ENCODE data around the gene TAX1BP3. TPM values are rescaled to one million over a fixed set of nuclear protein-coding genes. Genes with fewer than 3 reads are reported as not detected.

Gene TAX1BP3
- total RNA-seq, 2 experiments from 2014 or later: 23.7 to 24.5 TPM

- Mint-ChIP-seq H3K4me1 (ENCODE audit: low read depth) (no peaks in the 10 kb centered on the region), H3K27ac (no peak overlapping the region), H3K9me3 (no peaks in the 10 kb centered on the region), H3K4me3 (no peak overlapping the region), H3K36me3 (no peaks in the 10 kb centered on the region), H3K27me3 (no peaks in the 10 kb centered on the region)
- intact Hi-C loops (cut with micrococcal nuclease): no loop called here
- ChIA-PET CTCF (no interaction called here), POLR2A (no interaction called here)
- DNase-seq: no peak
Measured at GRCh38 chr17:3656353-3656752, 12.0 kb downstream of the TAX1BP3 start.

GRCh38 chr17:3655766-3656165 lies 12.6 kb downstream of the TAX1BP3 start:
- Mint-ChIP-seq H3K4me3 (no peak overlapping the region), H3K27me3 (no peaks in the 10 kb centered on the region), H3K4me1 (ENCODE audit: low read depth) (no peaks in the 10 kb centered on the region), H3K27ac (no peak overlapping the region), H3K36me3 (no peaks in the 10 kb centered on the region), H3K9me3 (no peaks in the 10 kb centered on the region)
- ChIA-PET POLR2A (no interaction called here), CTCF (no interaction called here)
- intact Hi-C loops (cut with micrococcal nuclease): no loop called here
- DNase-seq: no peak

DNA sequence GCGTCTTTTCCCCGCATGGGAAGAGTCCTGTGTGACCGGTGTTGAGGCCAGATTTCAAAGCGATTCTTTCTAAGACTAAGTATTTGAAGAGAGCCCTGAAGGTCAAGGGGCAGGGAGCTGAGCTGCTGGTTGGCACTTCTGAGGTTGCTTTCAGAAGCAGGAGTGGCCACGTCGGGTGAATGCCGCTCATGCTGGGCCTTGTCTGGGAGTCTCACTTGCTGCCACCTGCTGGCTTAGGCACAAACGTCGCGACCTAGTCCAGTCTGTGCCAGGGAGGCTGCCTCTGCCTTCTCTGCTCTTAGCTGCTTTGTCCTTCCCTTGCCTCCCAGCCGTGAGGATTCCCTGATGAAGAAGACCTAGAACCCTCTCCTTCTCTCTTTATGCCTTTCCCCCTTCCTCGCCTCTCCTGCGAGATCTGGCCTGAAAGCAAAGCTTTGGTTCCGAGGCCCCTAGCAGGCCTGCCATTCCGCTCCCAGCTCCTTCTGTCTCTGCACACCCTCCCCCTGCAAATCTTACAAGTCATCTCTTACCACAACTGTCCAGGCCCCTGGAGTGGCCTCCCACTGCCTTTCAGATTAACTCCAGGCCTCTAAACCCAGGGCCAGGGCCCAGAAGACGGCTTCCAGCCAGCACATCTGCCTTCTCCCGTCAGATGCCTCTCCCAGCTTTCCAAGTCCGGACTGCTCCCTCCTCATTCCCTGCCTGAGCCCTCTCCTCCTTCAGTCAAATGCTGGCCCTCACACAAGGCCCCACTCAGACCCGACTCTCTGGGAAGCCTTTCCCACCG lies 20.4 kb downstream of the TAX1BP3 start:
- Mint-ChIP-seq H3K36me3 (peaks cover 23% of the 10 kb centered on the region), H3K27ac (no peak overlapping the region)
- POLR2A ChIA-PET: interaction anchor here (1.9 kb wide), 1 partner anchor 12 kb away, joined by 6 read pairs; the partner anchor contains the start of genes CTNS and SHPK

GRCh38 chr17:3647251-3647650 lies 21.1 kb downstream of the TAX1BP3 start:
- Mint-ChIP-seq H3K36me3 (peaks cover 27% of the 10 kb centered on the region), H3K27me3 (no peaks in the 10 kb centered on the region), H3K4me1 (ENCODE audit: low read depth) (peaks cover 12% of the 10 kb centered on the region), H3K4me3 (no peak overlapping the region), H3K9me3 (no peaks in the 10 kb centered on the region), H3K27ac (no peak overlapping the region)
- CTCF ChIA-PET: interaction anchor here (1.0 to 3.3 kb wide), 4 partner anchors 10 to 599 kb away, joined by 3 to 25 read pairs (median 20); partner anchors contain the start of genes CTNS and SHPK
- intact Hi-C loops (cut with micrococcal nuclease): no loop called here
- POLR2A ChIA-PET: interaction anchor here (1.9 kb wide), 1 partner anchor 11 kb away, joined by 6 read pairs; the partner anchor contains the start of genes CTNS and SHPK
- DNase-seq: no peak

More for the DNA sequence above, 20.4 kb downstream of the TAX1BP3 start:
- no peak overlapping the region for H3K4me3 Mint-ChIP-seq
- DNase-seq: peak; percentile 71
- no peaks in the 10 kb centered on the region for H3K9me3 Mint-ChIP-seq
- peaks cover 8% of the 10 kb centered on the region for H3K4me1 Mint-ChIP-seq (ENCODE audit: low read depth)
- intact Hi-C loops (cut with micrococcal nuclease): loop anchor here (1.0 kb wide), 1 partner anchor 46 kb away; no protein-coding TSS in a partner anchor
- no peaks in the 10 kb centered on the region for H3K27me3 Mint-ChIP-seq
- CTCF ChIA-PET: interaction anchor here (0.7 to 3.3 kb wide), 5 partner anchors 11 to 818 kb away, joined by 3 to 25 read pairs (median 19); partner anchors contain the start of genes CTNS, SHPK and TRPV3

GRCh38 chr17:3645310-3645709 lies 23.1 kb downstream of the TAX1BP3 start:
- no peak overlapping the region for H3K27ac Mint-ChIP-seq
- intact Hi-C loops (cut with micrococcal nuclease): no loop called here
- peaks cover 21% of the 10 kb centered on the region for H3K4me1 Mint-ChIP-seq (ENCODE audit: low read depth)
- H3K4me3 Mint-ChIP-seq: no peak overlapping the region
- ChIA-PET CTCF (interaction anchor here (1.0 kb wide), 1 partner anchor 9 kb away, joined by 5 read pairs; the partner anchor contains the start of genes CTNS and SHPK), POLR2A (no interaction called here)
- no peaks in the 10 kb centered on the region for H3K9me3 Mint-ChIP-seq
- no peak for DNase-seq
- no peaks in the 10 kb centered on the region for H3K27me3 Mint-ChIP-seq
- H3K36me3 Mint-ChIP-seq: peaks cover 35% of the 10 kb centered on the region

- CTCF ChIA-PET: interaction anchor here (1.1 to 1.5 kb wide), 2 partner anchors 38 to 596 kb away, joined by 3 to 4 read pairs; no protein-coding TSS in a partner anchor
- intact Hi-C loops (cut with micrococcal nuclease): loop anchor here (5.0 kb wide), 1 partner anchor 87 kb away; the partner anchor contains the start of gene TRPV3
- H3K4me3 Mint-ChIP-seq: no peak overlapping the region
Measured at GRCh38 chr17:3643889-3644349, 24.5 kb downstream of the TAX1BP3 start.

DNA sequence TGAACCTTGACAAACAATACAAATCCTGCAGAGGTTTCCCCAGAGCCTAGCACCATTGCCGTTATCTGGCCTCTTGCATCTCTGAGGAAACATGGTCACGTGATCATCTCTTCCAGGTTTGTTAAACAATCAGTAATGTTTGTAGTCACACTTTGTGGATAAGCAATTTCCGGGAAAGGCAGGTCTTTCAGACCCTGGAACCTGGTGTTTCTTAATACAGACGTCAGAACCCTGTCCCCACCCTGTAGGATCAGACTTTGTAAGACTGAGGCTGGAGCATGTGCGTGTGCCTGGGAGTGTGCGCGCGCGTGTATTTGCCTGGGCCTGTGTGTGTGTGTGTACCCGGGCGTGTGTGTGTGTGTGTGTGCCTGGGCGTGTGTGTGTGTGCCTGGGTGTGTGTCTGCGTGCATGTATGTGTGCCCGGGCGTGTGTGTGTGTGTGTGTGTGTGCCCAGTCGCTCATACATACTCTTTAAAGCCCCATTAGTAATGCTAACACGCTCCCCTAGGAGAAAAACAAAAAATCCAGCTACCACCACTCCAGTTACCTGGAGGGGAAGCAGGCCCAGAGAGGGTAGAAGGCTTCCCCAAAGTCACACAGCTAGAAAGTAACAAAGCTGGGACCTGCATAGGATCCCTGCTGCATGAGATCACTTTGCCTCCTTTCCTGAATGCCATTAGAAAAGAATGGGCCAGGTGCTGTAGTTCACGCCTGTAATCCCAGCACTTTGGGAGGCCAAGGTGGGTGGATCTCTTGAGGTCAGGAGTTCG lies 26.5 kb downstream of the TAX1BP3 start:
- no peak overlapping the region for H3K4me3 Mint-ChIP-seq
- POLR2A ChIA-PET: interaction anchor here (1.5 kb wide), 1 partner anchor 8 kb away, joined by 3 read pairs; no protein-coding TSS in a partner anchor
- peak overlapping the region; percentile 28 for H3K27ac Mint-ChIP-seq
- intact Hi-C loops (cut with micrococcal nuclease): loop anchor here (2.0 to 5.0 kb wide), 2 partner anchors 27 to 85 kb away; partner anchors contain the start of genes EMC6, TAX1BP3 and TRPV3
- no peaks in the 10 kb centered on the region for H3K27me3 Mint-ChIP-seq
- DNase-seq: no peak
- H3K9me3 Mint-ChIP-seq: no peaks in the 10 kb centered on the region
- H3K4me1 Mint-ChIP-seq (ENCODE audit: low read depth): peaks cover 47% of the 10 kb centered on the region
- peaks cover 32% of the 10 kb centered on the region for H3K36me3 Mint-ChIP-seq
- CTCF ChIA-PET: interaction anchor here (1.4 kb wide), 1 partner anchor 41 kb away, joined by 3 read pairs; no protein-coding TSS in a partner anchor

More at GRCh38 chr17:3643889-3644349, 24.5 kb downstream of the TAX1BP3 start:
- H3K27ac Mint-ChIP-seq: peak overlapping the region; percentile 66
- H3K27me3 Mint-ChIP-seq: no peaks in the 10 kb centered on the region
- POLR2A ChIA-PET: no interaction called here
- H3K36me3 Mint-ChIP-seq: peaks cover 36% of the 10 kb centered on the region
- peak; percentile 50 for DNase-seq
- peaks cover 32% of the 10 kb centered on the region for H3K4me1 Mint-ChIP-seq (ENCODE audit: low read depth)
- H3K9me3 Mint-ChIP-seq: no peaks in the 10 kb centered on the region

GRCh38 chr17:3641014-3641413 lies 27.4 kb downstream of the TAX1BP3 start:
- intact Hi-C loops (cut with micrococcal nuclease): loop anchor here (2.0 to 5.0 kb wide), 2 partner anchors 28 to 84 kb away; partner anchors contain the start of genes EMC6, TAX1BP3 and TRPV3
- no peak for DNase-seq
- POLR2A ChIA-PET: interaction anchor here (1.3 to 1.5 kb wide), 2 partner anchors 9 to 82 kb away, joined by 3 to 4 read pairs; no protein-coding TSS in a partner anchor
- Mint-ChIP-seq H3K4me1 (ENCODE audit: low read depth) (peaks cover 47% of the 10 kb centered on the region), H3K27ac (peak overlapping the region; percentile 88), H3K4me3 (no peak overlapping the region), H3K9me3 (no peaks in the 10 kb centered on the region), H3K27me3 (no peaks in the 10 kb centered on the region), H3K36me3 (peaks cover 32% of the 10 kb centered on the region)
- CTCF ChIA-PET: interaction anchor here (1.3 to 1.4 kb wide), 2 partner anchors 38 to 42 kb away, joined by 3 read pairs; no protein-coding TSS in a partner anchor

GRCh38 chr17:3639981-3640596 lies 28.3 kb downstream of the TAX1BP3 start:
- POLR2A ChIA-PET: interaction anchor here (1.3 to 1.4 kb wide), 2 partner anchors 71 to 81 kb away, joined by 3 to 4 read pairs; no protein-coding TSS in a partner anchor

DNA sequence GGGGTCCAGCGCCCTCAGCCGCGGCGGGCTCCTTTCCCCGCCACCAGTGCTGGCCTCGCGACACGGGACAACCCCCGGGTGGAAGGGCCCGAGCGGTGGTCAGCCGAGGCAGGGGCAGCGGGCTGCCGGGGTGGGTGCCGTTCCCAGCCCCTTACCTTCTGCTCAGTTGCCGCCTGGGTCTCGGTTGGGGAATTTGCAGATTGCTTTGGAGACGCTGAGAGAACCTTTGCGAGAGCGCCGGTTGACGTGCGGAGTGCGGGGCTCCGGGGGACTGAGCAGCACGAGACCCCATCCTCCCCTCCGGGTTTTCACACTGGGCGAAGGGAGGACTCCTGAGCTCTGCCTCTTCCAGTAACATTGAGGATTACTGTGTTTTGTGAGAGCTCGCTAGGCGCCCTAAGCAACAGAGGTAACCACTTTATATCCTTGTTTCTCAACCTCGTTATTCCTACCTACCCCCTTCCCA lies 31.4 kb downstream of the TAX1BP3 start:
- POLR2A ChIA-PET: interaction anchor here (0.8 to 1.5 kb wide), 3 partner anchors 11 to 506 kb away, joined by 3 to 6 read pairs (median 6); partner anchors contain the start of genes CYB5D2, EMC6 and ZZEF1
- no peak overlapping the region for H3K27ac Mint-ChIP-seq
- no peaks in the 10 kb centered on the region for H3K27me3 Mint-ChIP-seq
- H3K4me1 Mint-ChIP-seq (ENCODE audit: low read depth): peaks cover 41% of the 10 kb centered on the region
- H3K36me3 Mint-ChIP-seq: peaks cover 12% of the 10 kb centered on the region
- peak; percentile 23 for DNase-seq
- intact Hi-C loops (cut with micrococcal nuclease): no loop called here
- no peaks in the 10 kb centered on the region for H3K9me3 Mint-ChIP-seq
- H3K4me3 Mint-ChIP-seq: peak overlapping the region; percentile 94
- CTCF ChIA-PET: interaction anchor here (1.2 to 5.0 kb wide), 4 partner anchors 10 to 209 kb away, joined by 5 to 25 read pairs (median 11); partner anchors contain the start of gene NCBP3

More at GRCh38 chr17:3639981-3640596, 28.3 kb downstream of the TAX1BP3 start:
- CTCF ChIA-PET: interaction anchor here (0.6 to 1.3 kb wide), 2 partner anchors 39 to 626 kb away, joined by 3 read pairs; no protein-coding TSS in a partner anchor
- DNase-seq: peak; percentile 74
- intact Hi-C loops (cut with micrococcal nuclease): loop anchor here (1.0 to 5.0 kb wide), 3 partner anchors 29 to 83 kb away; partner anchors contain the start of genes EMC6, TAX1BP3 and TRPV3
- no peaks in the 10 kb centered on the region for H3K9me3 Mint-ChIP-seq
- H3K36me3 Mint-ChIP-seq: peaks cover 26% of the 10 kb centered on the region
- H3K4me3 Mint-ChIP-seq: peak overlapping the region; percentile 59
- H3K27ac Mint-ChIP-seq: peak overlapping the region; percentile 88
- H3K27me3 Mint-ChIP-seq: no peaks in the 10 kb centered on the region
- H3K4me1 Mint-ChIP-seq (ENCODE audit: low read depth): peaks cover 44% of the 10 kb centered on the region

Data from activated CD4-positive, alpha-beta memory T cell treated with anti-CD3 and anti-CD28 coated beads for 36 hours (primary cell).